Prostate gland (tissue), 1 donor: ENCODE results near the gene OGFRL1.

Experiments used
- POLR2A ChIP-seq: fragments of 450-650 bp; IDR thresholded peaks from one replicate; pipeline ENCODE4 v1.6.1; 2016; ENCODE audit warnings: antibody characterized with exemption, mild to moderate bottlenecking
- POLR2AphosphoS5 ChIP-seq: sonication (generic); formaldehyde crosslinking; IDR thresholded peaks from one replicate; pipeline ENCODE4 v1.6.1; 2017; ENCODE audit warnings: antibody characterized with exemption

DNA sequence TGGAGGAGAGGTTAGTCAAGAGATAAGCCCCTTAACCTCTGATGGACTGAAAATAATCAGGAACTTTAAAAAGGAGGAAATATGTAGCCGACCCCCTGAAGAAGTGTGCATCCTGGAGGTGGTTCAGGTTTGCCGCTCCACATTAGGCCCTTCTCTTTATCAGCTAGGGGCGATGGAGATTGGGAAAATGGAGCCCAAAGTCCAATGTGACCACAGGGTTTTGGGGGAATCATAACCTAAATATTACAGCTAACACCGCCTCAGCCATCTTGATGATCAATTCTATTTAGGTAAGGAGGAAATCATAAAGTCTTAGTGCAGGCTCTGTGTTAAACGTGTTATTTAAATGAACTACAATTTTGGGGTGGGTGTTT lies 1.2 kb downstream of the OGFRL1 start:
- TF ChIP-seq POLR2A (no peak), POLR2AphosphoS5 (no peak)
